ENCODE results near the gene CORO7.

DNA sequence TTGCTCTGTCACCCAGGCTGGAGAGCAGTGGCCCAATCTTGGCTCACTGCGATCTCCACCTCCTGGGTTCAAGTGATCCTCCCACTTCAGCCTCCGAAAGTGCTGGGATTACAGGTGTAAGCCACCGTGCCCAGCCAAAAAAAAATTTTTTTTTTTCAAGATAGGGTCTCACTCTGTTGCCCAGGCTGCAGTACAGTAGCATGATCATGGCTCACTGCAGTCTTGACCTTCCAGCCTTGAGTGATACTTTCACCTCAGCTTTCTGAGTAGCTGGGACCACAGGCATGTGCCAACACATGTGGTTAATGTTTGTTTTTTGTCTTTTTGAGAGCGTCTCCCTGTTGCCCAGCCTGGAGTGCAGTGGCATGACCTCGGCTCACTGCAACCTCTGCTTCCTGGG is 63.6 kb downstream of the CORO7 start:
- TF ChIP-seq EZH2 (IDR thresholded peaks at IDR 0.05; ENCODE audit: low read length, unreplicated experiment) (no peak), EZH2phosphoT487 (IDR thresholded peaks at IDR 0.05; ENCODE audit: borderline replicate concordance, low read length) (no peak)
- TF ChIP-seq, protein P1, sequence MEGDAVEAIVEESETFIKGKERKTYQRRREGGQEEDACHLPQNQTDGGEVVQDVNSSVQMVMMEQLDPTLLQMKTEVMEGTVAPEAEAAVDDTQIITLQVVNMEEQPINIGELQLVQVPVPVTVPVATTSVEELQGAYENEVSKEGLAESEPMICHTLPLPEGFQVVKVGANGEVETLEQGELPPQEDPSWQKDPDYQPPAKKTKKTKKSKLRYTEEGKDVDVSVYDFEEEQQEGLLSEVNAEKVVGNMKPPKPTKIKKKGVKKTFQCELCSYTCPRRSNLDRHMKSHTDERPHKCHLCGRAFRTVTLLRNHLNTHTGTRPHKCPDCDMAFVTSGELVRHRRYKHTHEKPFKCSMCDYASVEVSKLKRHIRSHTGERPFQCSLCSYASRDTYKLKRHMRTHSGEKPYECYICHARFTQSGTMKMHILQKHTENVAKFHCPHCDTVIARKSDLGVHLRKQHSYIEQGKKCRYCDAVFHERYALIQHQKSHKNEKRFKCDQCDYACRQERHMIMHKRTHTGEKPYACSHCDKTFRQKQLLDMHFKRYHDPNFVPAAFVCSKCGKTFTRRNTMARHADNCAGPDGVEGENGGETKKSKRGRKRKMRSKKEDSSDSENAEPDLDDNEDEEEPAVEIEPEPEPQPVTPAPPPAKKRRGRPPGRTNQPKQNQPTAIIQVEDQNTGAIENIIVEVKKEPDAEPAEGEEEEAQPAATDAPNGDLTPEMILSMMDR (conservative IDR thresholded peaks at IDR 0.05; ENCODE audit: low read depth, low read length): no peak
